Mesendoderm (in vitro differentiated cells): ENCODE measurements around the gene CCDC142.

Experiments
- DNase-seq: peaks from one replicate; pipeline ENCODE4 v3.0.0; 2013
- H2AK5ac ChIP-seq: 2 replicates; pipeline ENCODE4 v1.6.1; 2013; ENCODE audit warnings: low read length, inconsistent platforms
- H2BK120ac ChIP-seq: 2 replicates; pipeline ENCODE4 v1.6.1; 2013; ENCODE audit warnings: low read depth, mild to moderate bottlenecking, low read length, moderate library complexity, mixed read lengths
- H2BK15ac ChIP-seq: replicated peaks from 2 replicates; pipeline ENCODE4 v1.6.1; 2013; ENCODE audit warnings: low read depth, mild to moderate bottlenecking, moderate library complexity
- H2BK5ac ChIP-seq: 2 replicates; pipeline ENCODE4 v1.6.1; 2013; ENCODE audit warnings: low read length, inconsistent platforms
- H3K18ac ChIP-seq: 2 replicates; pipeline ENCODE4 v1.6.1; 2013; ENCODE audit warnings: mild to moderate bottlenecking, low read length, mixed read lengths
- H3K23ac ChIP-seq: one replicate; pipeline ENCODE4 v1.6.1; 2013; ENCODE audit warnings: low read length
- H3K27ac ChIP-seq: 2 replicates; pipeline ENCODE4 v1.5.1; 2013; ENCODE audit warnings: low read depth, mild to moderate bottlenecking, inconsistent platforms, low read length, moderate library complexity
- H3K27me3 ChIP-seq: 2 replicates; pipeline ENCODE4 v1.6.1; 2013; ENCODE audit warnings: low read length, control low read depth, mild to moderate bottlenecking, inconsistent platforms; ENCODE audit not compliant: insufficient read depth, poor library complexity
- H3K36me3 ChIP-seq: 2 replicates; pipeline ENCODE4 v1.6.1; 2013; ENCODE audit warnings: low read length, inconsistent platforms; ENCODE audit not compliant: control insufficient read depth, insufficient read depth
- H3K4ac ChIP-seq: one replicate; pipeline ENCODE4 v1.6.1; 2013; ENCODE audit warnings: low read depth, mild to moderate bottlenecking, low read length, moderate library complexity
- H3K4me1 ChIP-seq: 2 replicates; pipeline ENCODE4 v1.6.1; 2013; ENCODE audit warnings: low read depth, low read length, inconsistent platforms; ENCODE audit not compliant: control insufficient read depth
- H3K4me2 ChIP-seq: 2 replicates; pipeline ENCODE4 v1.6.1; 2013; ENCODE audit warnings: low read length
- H3K4me3 ChIP-seq: 2 replicates; pipeline ENCODE4 v1.5.1; 2013; ENCODE audit warnings: mild to moderate bottlenecking, low read length
- H3K56ac ChIP-seq: one replicate; pipeline ENCODE4 v1.6.1; 2013; ENCODE audit warnings: low read length
- H3K79me1 ChIP-seq: 2 replicates; pipeline ENCODE4 v1.6.1; 2013; ENCODE audit warnings: low read length, inconsistent platforms
- H3K79me2 ChIP-seq: 2 replicates; pipeline ENCODE4 v1.6.1; 2013; ENCODE audit warnings: mild to moderate bottlenecking, low read length; ENCODE audit not compliant: control insufficient read depth, insufficient read depth
- H3K9ac ChIP-seq: 2 replicates; pipeline ENCODE4 v1.6.1; 2013; ENCODE audit warnings: low read length, inconsistent platforms
- H4K5ac ChIP-seq: one replicate; pipeline ENCODE4 v1.6.1; 2013; ENCODE audit warnings: low read length
- H4K8ac ChIP-seq: one replicate; pipeline ENCODE4 v1.6.1; 2013; ENCODE audit warnings: low read depth, mild to moderate bottlenecking, control low read depth, low read length, moderate library complexity
- WGBS: extraction: QIAGEN DNeasy Blood & Tissue Kit; methylation state at CpG from one replicate; pipeline ENCODE4 v1.1.7; 2013; ENCODE audit warnings: low lambda C conversion rate, missing lambda C conversion rate; ENCODE audit not compliant: insufficient coverage; ENCODE audit errors: extremely low coverage; 5-methylcytosine and 5-hydroxymethylcytosine counted together

Gene CCDC142

DNA sequence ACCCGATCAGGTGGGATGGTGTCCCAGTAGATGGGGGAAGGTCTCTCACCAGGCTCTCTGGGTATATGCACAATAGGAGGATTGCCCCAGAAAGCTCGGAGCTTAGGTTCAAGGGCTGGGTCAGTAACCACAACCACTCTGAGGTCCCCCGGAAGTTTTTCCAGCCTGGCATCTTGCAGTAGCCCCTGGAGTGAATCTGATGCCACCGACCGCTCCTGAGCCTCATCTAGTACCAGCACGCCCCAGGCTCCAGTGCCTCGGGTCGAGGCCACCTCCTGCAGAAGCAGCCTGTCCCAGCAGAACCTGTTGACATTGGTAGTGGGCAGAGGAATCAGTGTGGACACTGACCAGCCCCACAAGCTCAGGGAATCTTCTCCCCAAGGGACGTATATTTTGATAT is 41.2 kb upstream of the CCDC142 start:
- no CpG with 5 or more reads among the region's 9 CpGs for WGBS
- Histone ChIP-seq H2AK5ac (no peak overlapping the region), H3K4me3 (no peak overlapping the region), H3K18ac (no peak overlapping the region), H2BK15ac (no peak overlapping the region), H3K56ac (no peak overlapping the region), H4K8ac (no peak overlapping the region), H3K4ac (no peak overlapping the region), H3K79me1 (peaks cover 14% of the 10 kb centered on the region), H3K27me3 (peaks cover 9% of the 10 kb centered on the region), H3K23ac (no peak overlapping the region), H3K9ac (no peak overlapping the region), H3K4me1 (peaks cover 7% of the 10 kb centered on the region), H2BK5ac (no peak overlapping the region), H3K79me2 (peaks cover 14% of the 10 kb centered on the region), H3K27ac (no peak overlapping the region), H3K4me2 (no peak overlapping the region), H3K36me3 (peaks cover 6% of the 10 kb centered on the region), H4K5ac (no peak overlapping the region), H2BK120ac (no peak overlapping the region)
- no peak for DNase-seq

DNA sequence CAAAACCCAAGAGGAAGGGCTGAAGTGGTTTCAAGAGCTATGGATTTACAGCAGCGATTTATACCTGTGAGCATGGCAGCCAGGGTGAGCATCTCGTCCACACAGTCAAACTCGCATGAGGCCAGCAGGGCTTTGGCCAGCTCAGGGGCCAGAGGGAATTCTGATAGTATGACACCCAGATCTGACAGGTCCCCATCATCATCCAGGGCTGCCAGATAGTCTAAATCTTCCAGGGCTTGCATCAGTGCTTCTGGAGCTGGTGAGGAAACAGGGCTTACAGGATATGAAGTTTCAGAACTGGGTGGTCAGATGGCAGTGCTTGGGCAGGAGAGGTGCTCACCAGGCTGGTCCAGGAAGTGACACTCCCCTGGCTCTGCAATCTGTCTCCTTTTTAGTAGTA is 39.7 kb upstream of the CCDC142 start:
- H2BK120ac ChIP-seq = no peak overlapping the region
- H3K4ac ChIP-seq = no peak overlapping the region
- no peak overlapping the region for H3K4me3 ChIP-seq
- H2BK5ac ChIP-seq = no peak overlapping the region
- H4K8ac ChIP-seq = no peak overlapping the region
- no peak for DNase-seq
- H2BK15ac ChIP-seq = no peak overlapping the region
- H3K27ac ChIP-seq = no peak overlapping the region
- H3K27me3 ChIP-seq = peaks cover 22% of the 10 kb centered on the region
- H3K9ac ChIP-seq = no peak overlapping the region
- H3K79me2 ChIP-seq = no peaks in the 10 kb centered on the region
- H2AK5ac ChIP-seq = no peak overlapping the region
- H3K4me2 ChIP-seq = no peak overlapping the region
- no peak overlapping the region for H4K5ac ChIP-seq
- peaks cover 4% of the 10 kb centered on the region for H3K36me3 ChIP-seq
- no peak overlapping the region for H3K56ac ChIP-seq
- H3K23ac ChIP-seq = no peak overlapping the region
- WGBS = no CpG with 5 or more reads among the region's 3 CpGs
- no peaks in the 10 kb centered on the region for H3K4me1 ChIP-seq
- no peaks in the 10 kb centered on the region for H3K79me1 ChIP-seq
- H3K18ac ChIP-seq = no peak overlapping the region

DNA sequence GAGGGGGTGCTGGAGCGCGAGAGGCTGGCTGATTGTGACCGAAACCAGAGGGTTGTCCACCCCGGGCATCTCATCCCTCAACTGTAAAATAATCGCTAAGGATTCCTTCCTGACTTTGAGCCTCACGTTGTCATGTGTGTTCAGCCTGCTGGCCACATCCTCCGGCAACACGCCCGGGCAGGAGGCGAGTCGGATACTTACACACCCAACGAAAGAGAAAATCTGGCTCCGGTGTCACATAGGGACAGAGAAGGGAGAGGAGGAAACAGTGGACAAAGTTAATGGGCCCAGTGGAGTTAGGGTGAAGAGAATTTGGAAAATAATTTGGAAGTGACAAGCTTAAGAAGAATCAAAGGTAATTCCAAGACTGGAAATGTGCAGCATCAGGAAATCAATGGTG is 33.9 kb upstream of the CCDC142 start:
- no peaks in the 10 kb centered on the region for H3K79me1 ChIP-seq
- H3K27me3 ChIP-seq = peaks cover 68% of the 10 kb centered on the region
- no peaks in the 10 kb centered on the region for H3K79me2 ChIP-seq
- H3K56ac ChIP-seq = no peak overlapping the region
- no peak overlapping the region for H3K4ac ChIP-seq
- no peak overlapping the region for H3K27ac ChIP-seq
- no peak overlapping the region for H3K9ac ChIP-seq
- no peak overlapping the region for H3K4me2 ChIP-seq
- no CpG with 5 or more reads among the region's 13 CpGs for WGBS
- H2BK5ac ChIP-seq = no peak overlapping the region
- no peaks in the 10 kb centered on the region for H3K36me3 ChIP-seq
- no peak for DNase-seq
- H3K23ac ChIP-seq = no peak overlapping the region
- no peak overlapping the region for H3K18ac ChIP-seq
- H3K4me3 ChIP-seq = no peak overlapping the region
- H2BK15ac ChIP-seq = no peak overlapping the region
- H2AK5ac ChIP-seq = no peak overlapping the region
- no peak overlapping the region for H2BK120ac ChIP-seq
- no peak overlapping the region for H4K8ac ChIP-seq
- no peak overlapping the region for H4K5ac ChIP-seq
- H3K4me1 ChIP-seq = peaks cover 3% of the 10 kb centered on the region

DNA sequence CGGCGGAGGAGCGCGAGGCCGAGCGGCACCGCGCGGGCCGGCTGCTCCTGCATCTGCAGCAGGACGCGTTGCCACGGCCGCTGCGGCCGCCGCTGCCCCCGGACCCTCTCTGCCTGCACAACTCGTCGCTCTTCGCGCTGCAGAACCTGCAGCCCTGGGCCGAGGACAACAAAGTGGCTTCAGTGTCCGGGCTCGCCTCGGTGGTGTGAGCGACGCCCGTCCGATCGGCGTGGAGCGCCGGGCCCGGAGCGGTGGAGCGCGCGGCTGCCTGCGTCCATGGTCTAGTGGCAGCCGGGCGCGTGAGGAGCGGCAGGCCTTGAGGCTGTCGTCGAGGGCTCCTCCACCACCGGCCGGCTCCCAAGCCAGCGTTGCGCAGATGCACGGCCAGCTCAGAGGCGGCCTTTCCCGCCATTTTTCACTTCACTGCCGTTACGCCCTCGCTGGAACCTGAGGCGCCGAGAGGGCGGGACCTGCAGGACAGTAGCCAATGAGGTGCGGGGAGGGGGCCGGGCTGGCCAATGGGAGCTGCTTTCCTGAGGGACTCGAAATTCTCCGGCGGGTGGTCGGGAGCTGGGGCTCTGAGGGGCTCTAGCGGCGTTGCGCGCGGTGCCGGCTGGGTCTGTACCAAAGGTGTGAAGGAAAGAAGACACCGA is 33.3 kb upstream of the CCDC142 start:
- Histone ChIP-seq H3K4me3 (no peak overlapping the region), H3K56ac (peak overlapping the region; percentile 67), H3K23ac (no peak overlapping the region), H3K18ac (no peak overlapping the region), H3K4me2 (no peak overlapping the region), H3K79me2 (no peaks in the 10 kb centered on the region), H2BK15ac (no peak overlapping the region), H3K79me1 (no peaks in the 10 kb centered on the region), H3K27ac (no peak overlapping the region), H3K4me1 (peaks cover 3% of the 10 kb centered on the region), H3K27me3 (peaks cover 73% of the 10 kb centered on the region), H3K9ac (peak overlapping the region; percentile 13), H3K36me3 (no peaks in the 10 kb centered on the region), H2AK5ac (no peak overlapping the region), H2BK120ac (no peak overlapping the region), H3K4ac (no peak overlapping the region), H2BK5ac (no peak overlapping the region), H4K5ac (no peak overlapping the region), H4K8ac (no peak overlapping the region)
- peak; percentile 88 for DNase-seq
- no CpG with 5 or more reads among the region's 72 CpGs for WGBS

DNA sequence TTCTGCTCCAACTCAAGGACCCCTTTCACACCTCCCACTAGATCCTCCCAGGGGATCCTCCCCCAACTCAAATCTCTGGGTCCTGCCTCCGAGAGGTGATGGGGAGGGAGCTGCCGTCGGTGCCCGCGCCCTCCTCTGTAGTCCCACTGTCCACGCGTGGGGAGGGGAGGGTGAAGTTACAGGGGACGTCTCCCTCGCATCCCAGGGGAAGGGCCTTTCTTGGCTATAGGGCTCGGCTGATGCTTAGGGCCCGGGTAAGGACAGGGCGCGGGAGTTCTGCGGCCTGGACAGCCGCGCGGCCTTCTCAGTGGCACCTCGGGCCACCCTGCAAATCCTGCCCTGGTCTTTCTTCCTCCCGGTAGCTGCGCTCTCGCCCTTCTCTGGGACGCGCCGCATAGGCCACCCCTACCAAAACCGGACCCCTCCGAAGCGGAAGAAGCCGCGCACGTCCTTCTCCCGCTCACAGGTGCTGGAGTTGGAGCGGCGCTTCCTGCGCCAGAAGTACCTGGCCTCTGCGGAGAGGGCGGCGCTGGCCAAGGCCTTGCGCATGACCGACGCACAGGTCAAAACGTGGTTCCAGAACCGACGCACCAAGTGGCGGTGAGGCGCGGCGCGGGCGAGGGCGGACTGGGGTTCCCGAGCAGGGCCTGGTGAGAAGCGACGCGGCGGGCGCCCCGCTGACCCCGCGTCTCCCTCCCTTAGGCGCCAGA is 32.6 kb upstream of the CCDC142 start:
- H3K79me1 ChIP-seq = no peaks in the 10 kb centered on the region
- H4K8ac ChIP-seq = no peak overlapping the region
- H3K4me3 ChIP-seq = no peak overlapping the region
- peak overlapping the region; percentile 67 for H3K56ac ChIP-seq
- H3K9ac ChIP-seq = no peak overlapping the region
- peak; percentile 59 for DNase-seq
- peaks cover 78% of the 10 kb centered on the region for H3K27me3 ChIP-seq
- no peak overlapping the region for H4K5ac ChIP-seq
- H3K27ac ChIP-seq = no peak overlapping the region
- no peak overlapping the region for H3K18ac ChIP-seq
- H3K79me2 ChIP-seq = no peaks in the 10 kb centered on the region
- H3K23ac ChIP-seq = peak overlapping the region; percentile 66
- peaks cover 3% of the 10 kb centered on the region for H3K4me1 ChIP-seq
- H2BK120ac ChIP-seq = no peak overlapping the region
- H3K36me3 ChIP-seq = no peaks in the 10 kb centered on the region
- WGBS = no CpG with 5 or more reads among the region's 60 CpGs
- H2BK5ac ChIP-seq = no peak overlapping the region
- H2BK15ac ChIP-seq = no peak overlapping the region
- no peak overlapping the region for H3K4ac ChIP-seq
- no peak overlapping the region for H2AK5ac ChIP-seq
- no peak overlapping the region for H3K4me2 ChIP-seq
